Stimulated activated naive CD4-positive, alpha-beta T cell treated with Interleukin-2 at 50 U/mL for 16 hours (primary cell): ENCODE results near the gene RRM2.
"Not testable (repeated sequence)": the region's sequence is repeated elsewhere in the genome, so short reads cannot be mapped to it uniquely, and the experiment has no call there.

Experiments
- DNase-seq: peaks from one replicate; lab custom pipeline; 2025; lab: John Stamatoyannopoulos, UW

RRM2 gene

DNA sequence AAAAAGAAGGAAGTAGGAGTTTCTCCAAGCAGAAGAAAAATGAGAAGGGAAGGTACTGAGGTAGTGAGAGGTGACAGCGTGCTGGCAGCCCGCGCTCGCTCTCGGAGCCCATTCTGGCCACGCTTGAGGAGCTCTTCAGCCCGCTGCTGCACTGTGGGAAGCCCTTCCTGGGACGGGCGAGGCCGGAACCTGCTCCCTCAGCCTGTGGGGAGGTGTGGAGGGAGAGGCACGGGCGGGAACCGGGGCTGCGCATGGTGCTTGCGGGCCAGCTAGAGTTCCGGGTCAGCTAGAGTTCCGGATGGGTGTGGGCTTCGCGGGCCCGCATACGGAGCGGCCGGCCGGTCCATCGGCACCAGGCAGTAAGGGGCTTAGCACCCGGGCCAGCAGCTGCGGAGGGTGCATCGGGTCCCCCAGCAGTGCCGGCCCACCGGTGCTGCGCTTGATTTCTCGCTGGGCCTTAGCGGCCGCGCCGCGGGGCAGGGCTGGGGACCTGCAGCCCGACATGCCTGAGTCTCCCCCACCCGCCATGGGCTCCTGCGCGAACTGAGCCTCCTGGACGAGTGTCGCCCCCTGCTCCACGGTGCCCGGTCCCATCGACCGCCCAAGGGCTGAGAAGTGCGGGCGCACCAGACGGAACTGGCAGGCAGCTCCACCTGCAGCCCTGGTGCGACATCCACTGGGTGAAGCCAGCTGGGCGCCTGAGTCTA lies 31.2 kb upstream of the RRM2 start:
- peak; percentile 10 for DNase-seq

DNA sequence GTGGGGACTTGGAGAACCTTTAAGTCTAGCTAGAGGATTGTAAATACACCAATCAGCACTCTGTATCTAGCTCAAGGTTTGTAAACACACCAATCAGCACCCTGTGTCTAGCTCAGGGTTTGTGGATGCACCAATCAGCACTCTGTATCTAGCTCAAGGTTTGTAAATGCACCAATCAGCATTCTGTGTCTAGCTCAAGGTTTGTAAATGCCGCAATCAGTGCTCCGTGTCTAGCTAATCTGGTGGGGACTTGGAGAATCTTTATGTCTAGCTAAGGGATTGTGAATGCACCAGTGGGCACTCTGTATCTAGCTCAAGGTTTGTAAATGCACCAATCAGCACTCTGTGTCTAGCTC lies 30.7 kb upstream of the RRM2 start:
- DNase-seq, result not testable (repeated sequence)

- DNase-seq, result no peak
Observed at GRCh38 chr2:10094271-10094814, 28.2 kb upstream of the RRM2 start.

DNA sequence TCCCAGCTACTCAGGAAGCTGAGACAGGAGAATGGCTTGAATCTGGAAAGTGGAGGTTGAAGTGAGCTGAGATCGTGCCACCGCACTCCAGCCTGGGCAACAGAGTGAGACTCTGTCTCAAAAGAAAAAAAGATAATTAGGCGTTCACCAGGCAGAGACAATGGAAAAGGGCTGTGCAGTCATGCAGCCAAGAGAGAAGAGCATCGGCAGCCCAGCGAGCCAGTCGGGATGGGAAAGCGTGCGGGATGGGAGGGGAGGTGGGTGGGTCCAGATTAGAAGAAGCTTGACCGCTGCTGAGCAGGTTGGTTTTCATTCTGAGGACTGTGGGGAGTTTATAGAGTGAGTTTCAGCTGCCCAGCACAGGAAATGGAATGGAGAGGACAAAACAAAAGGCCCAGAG lies 27.4 kb upstream of the RRM2 start:
- DNase-seq, result no peak

GRCh38 chr2:10096641-10097040 lies 25.9 kb upstream of the RRM2 start:
- no peak for DNase-seq

GRCh38 chr2:10097352-10098148 lies 25.0 kb upstream of the RRM2 start:
- DNase-seq, result peak; percentile 19

DNA sequence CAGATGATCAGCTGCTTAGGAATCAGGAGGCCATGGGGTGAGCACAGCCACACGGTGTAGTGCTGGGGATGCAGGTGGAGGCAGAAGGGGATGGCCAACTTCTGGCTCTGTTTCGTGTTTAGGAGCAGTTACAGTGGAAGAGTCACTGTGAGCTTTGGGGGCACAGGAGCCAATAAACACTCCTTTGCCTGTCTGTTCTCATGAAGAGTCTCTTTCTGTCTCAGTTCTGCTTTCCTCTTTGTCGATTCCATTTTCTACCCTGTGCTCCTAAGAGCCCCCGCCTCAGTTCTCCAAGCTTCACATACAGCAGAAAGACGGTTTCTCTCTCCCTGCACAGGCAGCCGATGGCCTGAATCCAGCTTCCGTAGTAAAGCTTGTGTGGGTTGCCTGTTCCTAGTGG lies 21.0 kb upstream of the RRM2 start:
- no peak for DNase-seq

GRCh38 chr2:10103179-10103578 lies 19.4 kb upstream of the RRM2 start:
- DNase-seq, result no peak

GRCh38 chr2:10104906-10105305 lies 17.6 kb upstream of the RRM2 start:
- DNase-seq, result not testable (repeated sequence)

- DNase-seq, result no peak
Observed at GRCh38 chr2:10109311-10109710, 13.2 kb upstream of the RRM2 start.

- DNase-seq, result no peak
Observed at GRCh38 chr2:10119027-10119325, 3.6 kb upstream of the RRM2 start.

DNA sequence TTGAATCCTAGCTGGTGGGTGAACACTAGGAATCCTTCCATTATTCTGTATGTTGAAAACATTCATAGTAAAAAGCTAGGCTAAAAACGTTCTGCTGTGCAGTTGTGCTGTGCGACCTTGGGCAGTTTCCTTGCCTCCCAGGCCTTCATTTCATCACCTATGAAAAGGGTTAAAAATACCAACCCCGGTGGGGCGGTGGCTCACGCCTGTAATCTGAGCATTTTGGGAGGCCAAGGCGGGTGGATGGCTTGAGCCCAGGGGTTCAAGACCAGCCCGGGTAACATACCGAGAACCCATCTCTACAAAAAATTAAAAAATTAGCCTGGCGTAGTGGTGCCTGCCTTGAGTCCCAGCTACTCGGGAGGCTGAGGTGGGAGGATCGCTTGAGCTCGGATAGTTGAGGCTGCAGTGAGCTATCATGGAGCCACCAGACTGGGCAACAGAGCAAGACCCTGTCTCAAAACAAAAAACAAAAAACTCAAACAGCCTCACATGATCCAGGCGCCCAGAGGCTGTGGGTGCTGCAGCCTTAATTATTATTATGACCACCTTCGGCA lies 2.9 kb upstream of the RRM2 start:
- DNase-seq, result no peak

- DNase-seq, result peak; percentile 93
Observed at GRCh38 chr2:10120158-10120876, 2.2 kb upstream of the RRM2 start.

DNA sequence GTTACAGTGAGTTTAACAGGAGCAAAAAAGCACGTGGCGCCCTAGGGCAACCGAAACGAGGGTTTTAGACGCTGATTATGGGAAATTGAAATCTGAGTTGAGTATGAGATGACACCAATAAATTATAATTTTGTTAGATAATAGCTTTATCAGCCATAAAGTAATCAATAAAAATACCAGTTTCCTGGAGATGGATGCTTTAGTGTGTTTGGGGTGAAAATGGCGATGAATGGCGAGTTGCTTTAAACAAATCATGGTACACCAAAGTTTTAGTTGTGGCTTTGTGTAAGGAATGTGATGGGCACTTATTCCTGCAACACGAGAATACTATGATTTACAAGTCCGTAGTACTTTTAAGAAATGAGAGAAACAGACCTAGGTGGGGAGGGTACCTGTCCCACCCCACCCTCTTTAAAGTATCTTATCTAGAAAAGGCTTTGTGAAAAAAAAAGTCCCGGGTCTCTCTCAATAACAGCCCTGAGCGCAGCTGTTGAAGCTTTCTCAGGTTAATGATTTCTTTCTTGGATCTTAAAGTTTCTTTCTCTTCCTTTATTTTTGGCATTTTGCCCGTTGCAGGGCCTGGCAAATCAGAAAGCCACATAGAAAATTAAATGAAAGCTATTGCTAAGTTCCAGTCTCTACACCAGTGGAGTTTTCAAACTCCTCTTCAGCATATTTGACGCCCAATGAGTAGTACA lies 1.5 kb upstream of the RRM2 start:
- DNase-seq, result no peak

- DNase-seq, result peak; percentile 18
Observed at GRCh38 chr2:10123281-10123680, 742 bp downstream of the RRM2 start.

DNA sequence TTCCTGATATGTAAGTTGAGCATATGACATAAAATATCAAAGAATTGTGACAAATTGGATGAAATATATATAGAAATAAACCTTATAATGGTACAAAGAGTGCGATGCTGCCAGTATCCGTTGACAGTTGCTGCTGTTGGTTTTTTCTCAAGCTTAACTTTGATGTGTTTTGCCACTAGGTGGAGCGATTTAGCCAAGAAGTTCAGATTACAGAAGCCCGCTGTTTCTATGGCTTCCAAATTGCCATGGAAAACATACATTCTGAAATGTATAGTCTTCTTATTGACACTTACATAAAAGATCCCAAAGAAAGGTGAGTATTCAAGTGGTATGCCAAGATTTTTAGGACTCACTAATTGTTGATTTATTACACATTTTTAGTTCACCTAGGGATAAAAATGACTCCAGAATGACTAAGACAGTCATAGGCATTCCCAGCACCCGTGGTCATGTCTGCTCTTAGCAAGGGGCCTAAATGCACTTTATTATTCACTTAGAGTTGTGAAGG lies 2.1 kb downstream of the RRM2 start:
- DNase-seq, result no peak

DNA sequence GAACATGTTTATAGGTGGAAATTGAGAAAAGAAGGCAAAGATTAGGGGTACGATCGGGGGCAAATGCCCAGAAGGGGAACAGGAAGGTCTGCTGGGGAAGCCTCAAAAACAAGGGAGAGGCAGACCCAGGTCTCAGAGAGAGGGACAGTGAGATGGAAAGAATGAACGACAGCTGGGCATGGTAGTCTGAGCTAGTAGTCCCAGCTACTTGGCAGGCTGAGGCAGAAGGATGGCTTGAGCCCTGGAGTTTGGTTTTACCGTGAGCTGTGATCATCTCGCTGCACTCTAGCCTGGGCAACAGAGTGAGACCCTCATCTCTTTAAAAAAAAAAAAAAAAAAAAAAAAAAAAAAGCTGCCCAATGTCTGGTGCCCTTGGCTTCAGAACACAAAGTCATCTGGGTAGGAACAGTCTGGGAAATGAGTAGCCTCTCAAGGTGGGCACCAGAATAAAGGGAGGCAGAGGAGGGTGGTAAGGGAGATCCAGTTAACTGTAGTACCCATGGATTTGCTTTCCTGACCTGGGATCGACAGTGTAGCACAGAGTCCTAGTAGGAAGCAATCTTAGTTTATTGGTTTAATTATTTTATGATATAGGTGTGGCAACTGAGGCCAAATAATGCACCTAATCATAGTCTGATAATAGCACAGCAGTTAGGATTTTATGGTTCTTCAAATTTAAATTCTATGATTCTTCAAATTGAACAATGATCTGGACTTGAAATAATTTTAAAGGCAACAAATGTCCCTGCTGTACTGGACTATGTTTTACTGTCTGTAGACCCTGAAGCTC lies 3.5 kb downstream of the RRM2 start:
- no peak for DNase-seq

GRCh38 chr2:10126632-10127026 lies 4.1 kb downstream of the RRM2 start:
- DNase-seq, result no peak

DNA sequence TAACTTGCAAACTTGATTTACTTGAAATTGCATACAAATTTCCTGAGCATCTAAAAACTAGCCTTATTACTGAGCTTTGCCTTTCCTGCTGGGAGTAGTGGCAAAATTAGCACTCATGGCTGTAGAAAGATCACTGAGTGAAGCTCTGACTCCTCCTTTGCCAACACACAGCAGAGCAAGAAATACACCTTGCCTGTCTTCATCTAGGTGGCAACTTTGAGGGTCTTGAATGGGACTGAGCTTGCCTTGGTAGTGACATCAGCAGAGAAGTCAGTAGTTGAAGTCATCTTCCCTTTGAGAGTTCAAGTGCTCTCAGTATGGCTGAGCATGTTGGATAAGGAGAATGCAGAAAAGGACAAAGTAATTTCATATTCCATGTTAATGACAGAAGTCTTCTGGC lies 5.9 kb downstream of the RRM2 start:
- DNase-seq, result no peak

DNA sequence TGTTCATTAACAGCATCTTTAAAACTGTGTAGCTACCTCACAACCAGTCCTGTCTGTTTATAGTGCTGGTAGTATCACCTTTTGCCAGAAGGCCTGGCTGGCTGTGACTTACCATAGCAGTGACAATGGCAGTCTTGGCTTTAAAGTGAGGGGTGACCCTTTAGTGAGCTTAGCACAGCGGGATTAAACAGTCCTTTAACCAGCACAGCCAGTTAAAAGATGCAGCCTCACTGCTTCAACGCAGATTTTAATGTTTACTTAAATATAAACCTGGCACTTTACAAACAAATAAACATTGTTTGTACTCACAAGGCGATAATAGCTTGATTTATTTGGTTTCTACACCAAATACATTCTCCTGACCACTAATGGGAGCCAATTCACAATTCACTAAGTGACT lies 7.0 kb downstream of the RRM2 start:
- no peak for DNase-seq

GRCh38 chr2:10132043-10132575 lies 9.6 kb downstream of the RRM2 start:
- DNase-seq, result no peak
